AG04449 (cell line): ENCODE data around the gene THEM4.
A peak's percentile ranks its signal among the peaks of the same experiment; 100 is the strongest.

Experiments used
- CTCF ChIA-PET: fragments of 350-600 bp; formaldehyde crosslinking; extraction: SDS; loops from one replicate; lab custom pipeline; 2021; ENCODE audit warnings: antibody characterized with exemption; lab: Yijun Ruan, JAX
- POLR2A ChIA-PET: fragments of 400-600, 350-600 bp; formaldehyde crosslinking; extraction: SDS; loops from one replicate; lab custom pipeline; 2020; ENCODE audit warnings: antibody characterized with exemption, inconsistent platforms; lab: Yijun Ruan, JAX
- DNase-seq: peaks from one replicate; pipeline ENCODE4 v3.0.0-alpha.2; 2010; ENCODE audit warnings: low read depth, low spot score
- H3K4me3 ChIP-seq: 2 replicates; pipeline ENCODE4 v1.5.1; 2011; ENCODE audit warnings: low read depth, mild to moderate bottlenecking, control low read depth, low read length
- CTCF ChIP-seq: IDR thresholded peaks from one replicate; pipeline ENCODE4 v1.5.1; 2011; ENCODE audit warnings: mild to moderate bottlenecking, moderate library complexity, low read length, control low read depth, inconsistent platforms; ENCODE audit not compliant: insufficient read depth; ENCODE audit errors: missing control alignments

Gene THEM4

GRCh38 chr1:151909167-151910149, at the start of gene THEM4:
Gene THEM4, minus strand, starts transcription at chr1:151909511. Its CDS starts 53 bp downstream, at chr1:151909458.
- ChIA-PET CTCF (interaction anchor here (0.6 to 4.4 kb wide), 17 partner anchors 10 to 274 kb away, joined by 3 to 33 read pairs (median 4); no protein-coding TSS in a partner anchor), POLR2A (interaction anchor here (0.7 to 1.1 kb wide), 4 partner anchors 12 to 628 kb away, joined by 3 to 7 read pairs (median 5); no protein-coding TSS in a partner anchor)
- peak; percentile 71 for DNase-seq
- H3K4me3 ChIP-seq, result peak within 1 kb of the TSS; percentile 73
- peak; percentile 46 for TF ChIP-seq CTCF

- ChIA-PET POLR2A (no interaction called here), CTCF (interaction anchor here (1.4 to 2.9 kb wide), 2 partner anchors 10 kb away, joined by 5 to 12 read pairs; no protein-coding TSS in a partner anchor)
- TF ChIP-seq CTCF, result no peak
- H3K4me3 ChIP-seq, result no peak overlapping the region
- DNase-seq, result no peak
Observed at GRCh38 chr1:151958959-151959358, 49.6 kb upstream of the THEM4 start.

- no peak for DNase-seq
- no peak overlapping the region for H3K4me3 ChIP-seq
- ChIA-PET POLR2A (no interaction called here), CTCF (no interaction called here)
- TF ChIP-seq CTCF, result no peak
Observed at GRCh38 chr1:151956957-151957497, 47.7 kb upstream of the THEM4 start.

DNA sequence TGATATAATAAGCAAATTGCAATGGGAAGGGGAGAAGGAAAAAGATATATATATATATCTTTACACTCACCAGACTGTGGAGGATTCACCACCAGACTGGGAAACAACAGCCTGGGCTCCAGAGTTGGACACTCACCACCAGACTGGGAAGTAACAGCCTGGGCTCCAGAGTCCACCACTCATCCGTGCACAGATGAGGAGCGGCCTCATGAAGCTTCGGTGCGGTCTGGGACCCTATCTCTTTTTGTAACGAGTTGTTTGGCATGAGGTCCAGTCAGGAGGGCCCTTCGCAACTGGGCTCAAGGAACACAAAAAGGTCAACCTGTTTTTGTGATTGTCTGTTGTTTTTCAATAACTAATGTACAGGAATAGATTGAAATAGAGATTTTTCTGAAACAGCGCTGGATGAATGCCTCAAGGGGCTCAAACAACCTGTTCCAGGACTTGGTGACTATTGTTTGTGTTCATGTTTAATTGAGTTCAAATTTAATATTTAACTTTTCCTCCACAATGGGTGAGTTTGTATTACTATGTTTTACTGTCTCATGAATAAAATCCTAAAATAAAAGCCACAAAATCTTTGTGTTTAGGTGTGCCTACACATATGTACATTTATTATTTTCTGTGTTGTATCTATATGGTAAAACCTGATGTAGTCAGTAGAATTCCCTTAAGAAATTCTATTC, 44.2 kb upstream of the THEM4 start:
- CTCF ChIA-PET, result interaction anchor here (1.1 to 1.9 kb wide), 6 partner anchors 15 to 48 kb away, joined by 4 to 7 read pairs (median 6); no protein-coding TSS in a partner anchor
- POLR2A ChIA-PET, result no interaction called here
- no peak overlapping the region for H3K4me3 ChIP-seq
- TF ChIP-seq CTCF, result no peak
- no peak for DNase-seq

- no peak overlapping the region for H3K4me3 ChIP-seq
- CTCF ChIA-PET, result interaction anchor here (0.9 to 1.9 kb wide), 9 partner anchors 10 to 82 kb away, joined by 3 to 7 read pairs (median 4); no protein-coding TSS in a partner anchor
- POLR2A ChIA-PET, result no interaction called here
- no peak for TF ChIP-seq CTCF
- DNase-seq, result no peak
Observed at GRCh38 chr1:151952811-151953210, 43.5 kb upstream of the THEM4 start.
